ENCODE results near the gene QRFP.

QRFP gene

DNA sequence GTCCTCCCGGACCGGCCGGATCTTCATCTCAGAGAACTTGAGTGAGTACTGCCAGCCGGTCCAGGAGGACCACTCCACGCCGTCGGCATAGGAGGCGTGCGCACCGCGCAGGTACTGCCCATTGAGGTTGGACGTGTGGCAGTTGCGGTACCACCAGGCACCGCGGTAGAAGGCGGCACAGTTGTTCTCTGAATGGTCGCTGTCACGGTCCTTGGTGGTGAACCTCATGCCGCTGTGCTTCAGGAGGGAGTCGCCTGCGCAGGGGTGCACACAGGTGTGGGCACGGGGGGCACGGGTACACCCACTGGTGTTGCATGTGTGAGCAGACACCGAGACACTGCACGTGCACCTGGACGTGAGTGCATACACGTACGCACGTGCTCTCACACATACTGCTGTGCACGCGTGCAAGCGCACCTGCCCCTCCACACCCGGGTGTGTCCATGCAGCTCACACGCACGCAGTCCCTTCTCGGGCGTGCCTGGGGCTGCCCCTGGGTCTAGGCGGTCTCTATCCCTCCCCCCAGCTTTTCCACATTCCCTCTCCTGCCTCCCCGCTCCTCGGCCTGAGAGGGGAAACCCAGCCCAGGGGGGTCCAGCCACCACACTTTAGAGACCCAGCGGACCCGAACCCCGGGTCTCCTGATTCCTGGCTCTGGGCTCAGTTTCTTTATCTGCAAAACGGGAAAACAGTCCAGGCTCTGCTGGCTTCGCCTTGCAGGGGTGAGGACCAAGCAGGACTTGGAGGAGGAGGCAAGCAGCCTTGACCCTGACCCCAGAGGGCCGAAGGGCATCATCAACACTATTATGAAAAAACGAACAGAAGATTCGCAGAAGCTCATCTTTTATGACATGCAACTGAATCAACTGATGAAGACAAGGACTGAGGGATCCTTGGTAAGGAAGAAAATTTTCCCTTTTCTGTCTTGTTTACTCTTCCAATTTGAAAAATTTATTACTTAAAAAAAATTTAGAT lies 7.7 kb upstream of the QRFP start:
- DNase-seq = no peak

DNA sequence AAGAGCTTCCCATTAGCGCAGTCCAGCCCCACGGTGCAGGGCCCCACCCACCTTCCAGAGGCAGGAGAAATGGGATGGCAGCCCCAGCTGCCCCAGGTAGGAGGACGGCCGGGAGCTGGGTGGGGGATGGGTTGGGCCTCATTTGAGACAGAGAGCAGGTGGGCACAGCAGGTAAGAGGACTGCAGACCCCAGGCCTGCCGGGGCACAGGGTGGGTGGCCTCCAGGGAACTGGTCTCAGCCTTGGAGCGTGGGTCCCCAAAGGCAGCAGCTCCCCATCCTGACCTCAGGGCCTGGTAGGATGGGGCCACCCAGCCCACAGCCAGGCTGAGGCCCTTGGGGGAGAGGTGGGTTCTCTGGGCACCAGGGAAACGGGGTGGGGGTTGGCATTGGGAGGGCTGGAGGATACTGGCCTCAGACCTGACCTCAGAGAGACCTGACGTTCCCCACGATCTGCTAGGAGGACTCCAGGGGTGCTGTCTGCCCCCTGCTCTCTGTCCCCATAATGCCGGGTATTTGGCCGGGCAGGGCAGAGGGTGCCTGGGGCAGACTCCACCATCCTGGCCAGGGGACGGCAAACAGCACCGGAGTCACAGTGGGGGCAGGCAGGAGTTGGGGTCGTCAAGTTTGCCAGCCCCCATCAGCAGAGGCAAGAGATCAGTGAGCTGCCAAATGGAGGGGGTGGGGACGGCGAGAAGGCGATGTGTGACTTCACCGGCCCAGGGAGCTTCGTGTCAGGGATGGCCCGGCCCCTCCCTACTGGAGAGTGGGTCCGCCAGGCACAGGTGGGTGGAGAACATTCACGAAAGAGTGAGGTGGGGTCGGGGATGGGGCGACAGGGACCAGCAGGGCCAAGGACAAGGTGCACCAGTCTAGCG lies 6.8 kb upstream of the QRFP start:
- no peak for DNase-seq

DNA sequence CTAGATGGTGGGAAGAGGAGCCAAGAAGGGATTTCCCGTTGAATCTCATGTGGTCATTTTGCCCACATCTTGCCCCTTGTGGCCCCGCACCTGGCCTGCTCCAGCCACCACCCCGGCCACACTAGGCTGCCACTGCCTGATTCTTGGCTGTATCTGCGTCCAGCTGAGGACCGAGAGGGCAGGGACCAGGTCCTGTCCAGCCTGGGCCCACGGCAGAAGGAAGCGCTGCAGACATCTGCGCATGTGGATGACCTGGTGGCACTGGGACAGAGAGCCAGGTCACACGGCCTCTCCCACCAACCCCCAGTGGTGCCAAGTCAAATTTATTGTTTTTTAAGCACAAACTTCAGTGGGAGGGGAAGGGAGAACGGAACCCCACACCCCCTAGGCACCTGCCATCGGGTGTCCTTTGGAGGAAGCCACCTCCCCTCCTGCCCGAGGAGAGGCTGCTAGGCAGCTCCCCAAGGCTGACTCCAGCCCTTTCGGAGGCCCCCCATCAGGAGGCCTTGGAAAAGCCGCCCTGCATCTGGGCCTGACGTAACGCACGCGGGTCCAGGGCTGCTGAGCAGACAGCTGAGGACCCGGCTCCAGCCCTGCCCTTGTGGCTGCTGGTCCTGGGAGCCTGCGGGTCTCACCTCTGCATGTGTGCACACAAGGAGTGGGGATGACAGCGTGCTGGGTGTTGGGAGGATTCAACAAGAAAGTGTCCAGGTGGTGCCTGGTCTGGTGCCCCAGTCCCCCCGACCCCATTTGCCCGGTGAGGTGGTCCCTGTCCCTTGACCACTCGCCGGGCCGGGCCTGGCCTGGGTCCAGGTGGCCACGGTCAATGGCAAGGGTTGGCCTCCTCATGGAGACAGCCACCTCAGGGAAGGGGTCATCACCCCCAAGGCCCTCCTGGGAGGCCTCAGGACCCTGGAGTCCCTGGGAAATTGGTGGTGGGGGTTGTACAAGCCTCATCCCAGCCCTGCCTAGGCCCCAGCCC lies 5.9 kb upstream of the QRFP start:
- DNase-seq = no peak

DNA sequence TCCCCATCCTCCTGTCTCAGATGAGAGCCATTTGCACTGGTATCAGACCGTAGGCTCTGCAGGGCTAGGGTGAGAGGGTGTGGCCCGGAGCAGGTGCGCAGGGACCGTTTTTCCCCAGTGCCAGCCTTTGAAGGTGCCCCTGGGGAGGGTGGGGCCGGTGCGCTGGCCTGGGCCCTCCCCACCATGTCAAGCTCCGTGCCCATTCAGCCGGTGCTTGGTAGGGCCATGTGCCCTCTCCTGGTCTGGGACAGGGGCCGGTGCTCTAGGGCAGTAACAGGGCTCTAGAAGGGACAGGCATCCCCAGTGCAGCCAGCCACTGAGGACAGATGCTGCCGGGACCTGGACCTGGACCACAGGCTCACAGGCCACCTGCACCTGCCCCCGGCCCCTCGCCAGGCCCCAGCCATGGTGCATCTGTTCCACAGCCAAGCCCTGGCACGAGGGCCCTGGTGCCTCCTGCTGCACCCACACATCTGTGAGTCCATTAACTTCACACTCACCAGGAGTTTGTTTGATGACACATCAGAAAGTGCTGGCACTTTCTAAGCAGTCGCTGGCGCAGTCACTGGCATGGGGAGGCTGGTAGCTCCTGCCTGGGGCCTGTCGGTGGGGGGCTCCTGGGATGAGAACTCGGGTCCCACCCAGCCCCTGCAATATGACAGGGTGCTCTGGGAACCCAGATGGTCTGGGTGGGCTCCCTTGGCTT lies 5.0 kb upstream of the QRFP start:
- DNase-seq = no peak

DNA sequence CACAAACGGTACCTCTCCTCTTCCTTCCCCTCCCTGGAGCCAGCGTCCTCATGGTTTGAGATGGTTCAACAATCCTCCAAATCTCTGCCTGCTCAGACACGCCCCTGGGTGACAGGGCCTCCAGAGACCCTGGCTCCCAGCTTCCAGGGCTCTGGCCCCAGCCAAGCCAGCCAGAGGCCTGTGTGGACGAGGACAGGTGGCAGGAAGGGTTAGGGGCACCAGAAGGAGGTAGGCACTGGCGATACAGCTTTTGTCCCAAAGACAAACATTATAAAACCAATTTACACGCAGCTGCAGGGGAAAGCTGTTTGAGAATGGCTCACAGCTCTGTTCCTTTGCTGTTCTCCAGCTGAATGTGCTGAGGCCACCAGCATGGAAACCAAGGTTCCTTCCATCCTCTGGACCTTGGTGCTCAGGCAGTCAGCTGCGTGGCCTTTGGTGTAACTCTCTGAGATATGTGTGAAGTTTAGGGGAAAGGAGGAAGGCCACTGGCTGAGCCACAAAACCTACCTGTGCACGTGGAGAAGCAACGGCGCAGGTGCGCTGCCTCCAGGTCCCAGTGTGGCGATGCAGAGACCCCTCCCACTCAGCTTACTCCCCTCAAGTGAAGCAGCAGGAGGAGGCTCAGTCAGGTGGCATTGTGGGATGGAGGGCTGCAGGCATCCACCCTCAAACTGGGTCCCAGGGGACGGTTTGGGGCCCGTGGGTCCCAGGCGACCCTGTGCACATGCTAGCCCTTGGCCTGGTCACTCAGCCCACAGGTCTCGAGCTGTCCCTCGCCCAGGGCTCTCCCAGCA lies 4.3 kb upstream of the QRFP start:
- no peak for DNase-seq

DNA sequence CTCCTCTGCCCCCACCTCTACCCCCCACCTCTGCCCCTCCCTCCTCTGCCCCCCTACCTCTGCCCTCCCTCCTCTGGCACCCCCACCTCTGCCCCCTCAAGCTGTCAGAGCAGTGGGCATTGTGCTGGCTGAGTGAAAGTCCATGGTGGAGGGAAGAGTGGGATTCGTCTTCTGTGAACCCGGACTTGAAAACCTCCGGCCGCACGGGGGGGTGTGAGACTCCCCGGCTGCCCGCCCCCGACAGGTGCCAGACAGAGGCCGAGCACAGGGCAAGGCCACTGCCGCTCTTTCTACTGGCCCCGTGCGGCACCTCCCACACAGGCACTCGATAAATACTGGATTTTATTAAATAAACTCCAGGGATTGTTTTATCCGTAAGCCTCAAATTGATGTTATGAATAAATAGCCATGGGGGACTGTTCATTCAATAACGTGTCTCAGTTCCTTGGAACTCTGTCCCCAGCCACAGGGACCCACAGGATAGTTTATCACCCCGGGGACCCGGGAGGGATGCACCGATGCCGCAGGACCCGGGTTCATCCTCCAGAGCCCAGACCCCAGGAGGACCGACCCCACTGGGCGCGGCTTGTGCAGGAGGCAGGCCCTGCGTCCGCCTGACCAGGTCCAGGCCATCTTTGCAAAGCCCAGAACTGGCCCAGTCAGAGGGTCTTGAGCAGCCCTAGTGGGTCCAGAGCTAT lies 2.6 kb upstream of the QRFP start:
- DNase-seq = no peak

DNA sequence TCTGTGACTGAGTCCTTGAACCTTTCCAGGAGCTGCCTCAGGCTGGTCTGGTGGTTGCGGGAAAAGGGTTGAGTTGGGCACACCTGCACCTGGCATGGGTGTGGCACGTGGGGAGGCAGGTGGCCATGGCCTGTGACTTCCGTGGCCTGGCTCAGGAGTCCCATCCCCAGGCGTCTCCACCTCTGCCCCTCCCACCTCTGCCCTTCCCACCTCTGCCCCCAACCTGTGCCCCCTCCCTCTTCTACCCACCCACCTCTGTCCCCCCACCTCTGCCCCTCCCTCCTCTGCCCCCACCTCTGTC lies 1.9 kb upstream of the QRFP start:
- DNase-seq = no peak

DNA sequence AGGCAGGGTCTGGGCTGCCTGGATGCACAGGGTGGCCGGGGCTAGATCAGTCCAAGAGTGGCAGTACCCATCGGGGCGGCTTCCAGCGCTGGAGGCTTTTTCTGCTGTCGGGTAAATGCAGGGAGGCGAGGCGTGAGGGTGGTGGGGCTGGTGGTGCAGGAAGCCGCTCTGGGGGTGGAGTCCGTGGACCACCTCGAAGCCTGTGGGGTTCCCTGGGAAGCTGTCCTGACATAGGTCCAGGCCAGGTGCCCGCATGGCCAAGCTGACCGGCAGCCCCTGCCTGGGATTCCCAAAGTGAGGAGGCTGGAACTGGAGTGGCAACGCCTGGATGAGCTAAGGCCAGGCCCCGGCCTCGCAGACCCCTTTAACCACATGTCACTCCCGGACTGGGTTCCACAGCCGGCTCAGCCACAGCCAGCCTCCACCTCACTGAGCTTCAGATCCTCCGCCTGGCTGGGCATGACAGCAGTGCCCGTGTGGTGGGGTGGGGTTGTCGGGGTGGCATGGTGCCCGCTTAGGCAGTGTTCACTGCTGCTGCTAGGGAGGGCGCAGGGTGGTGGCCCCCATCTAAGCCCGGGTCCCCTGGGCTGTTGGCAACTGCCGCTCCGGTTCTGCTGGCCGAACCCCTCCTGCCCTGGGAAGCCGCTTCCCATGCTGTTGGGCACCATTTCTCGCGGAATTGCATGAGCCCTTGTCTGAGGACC lies 1.4 kb upstream of the QRFP start:
- DNase-seq = no peak

DNA sequence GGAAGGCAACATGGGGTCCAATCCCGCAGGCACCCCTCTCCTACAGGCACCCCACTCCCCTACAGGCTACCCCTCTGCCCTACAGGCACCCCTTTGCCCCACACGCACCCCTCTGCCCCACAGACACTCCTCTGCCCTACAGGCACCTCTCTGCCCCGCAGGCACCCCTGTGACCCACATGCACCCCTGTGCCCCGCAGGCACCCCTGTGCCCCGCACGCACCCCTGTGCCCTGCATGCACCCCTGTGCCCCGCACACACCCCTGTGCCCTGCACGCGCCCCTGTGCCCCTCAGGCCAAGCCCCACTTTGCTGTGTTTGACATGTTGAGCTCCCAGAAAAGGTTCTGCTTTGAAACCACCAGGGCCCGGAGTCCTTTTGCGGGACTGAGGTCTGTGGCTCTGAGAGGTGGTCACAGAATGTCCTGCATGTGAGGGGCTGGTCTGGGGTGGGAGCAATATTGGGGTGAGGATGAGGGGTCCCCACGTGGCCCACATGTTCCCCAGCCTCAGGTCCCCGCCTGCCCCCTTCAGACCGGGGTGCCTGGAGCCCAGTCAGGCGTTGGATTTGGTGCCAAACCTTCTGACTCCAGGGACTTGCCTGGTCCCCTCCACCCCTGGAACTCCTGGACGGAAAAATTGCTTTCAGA lies 616 bp upstream of the QRFP start:
- DNase-seq = no peak

DNA sequence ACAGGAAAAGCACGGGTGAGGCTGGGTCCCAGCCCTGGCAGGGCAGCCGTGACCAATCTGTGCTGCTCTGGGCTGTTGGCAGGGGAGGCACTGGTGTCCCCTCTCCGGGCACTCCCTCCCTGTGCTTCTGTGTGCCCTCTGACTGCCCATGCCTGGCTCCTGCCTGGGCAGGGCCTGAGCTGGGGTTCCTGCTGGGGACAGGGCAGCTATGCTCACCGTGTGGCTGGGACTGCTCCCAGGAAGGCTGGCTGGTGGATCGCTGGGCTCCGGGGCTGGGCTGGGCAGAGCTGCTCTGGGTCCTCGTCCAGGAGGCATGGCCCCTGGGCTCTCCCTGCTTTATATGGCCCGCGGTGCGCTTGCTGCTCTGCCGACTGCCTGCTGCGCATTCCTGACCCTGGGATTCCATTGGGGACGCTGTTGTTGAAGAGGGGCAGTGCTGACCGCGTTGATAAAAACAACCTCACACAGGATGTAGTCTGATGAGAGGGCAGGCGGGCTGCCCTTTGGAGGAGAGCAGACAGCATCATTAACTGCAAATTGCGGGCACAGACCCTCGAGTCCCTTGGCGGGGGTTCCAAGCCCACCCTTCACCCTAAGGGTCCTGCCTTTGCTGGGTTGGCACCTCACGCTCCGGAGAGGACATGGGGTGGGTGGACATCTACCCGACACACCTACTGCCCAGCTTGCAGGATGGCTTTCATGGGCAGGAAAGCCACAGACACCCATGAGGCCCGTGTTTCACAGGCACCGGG lies 955 bp downstream of the QRFP start:
- no peak for DNase-seq

DNA sequence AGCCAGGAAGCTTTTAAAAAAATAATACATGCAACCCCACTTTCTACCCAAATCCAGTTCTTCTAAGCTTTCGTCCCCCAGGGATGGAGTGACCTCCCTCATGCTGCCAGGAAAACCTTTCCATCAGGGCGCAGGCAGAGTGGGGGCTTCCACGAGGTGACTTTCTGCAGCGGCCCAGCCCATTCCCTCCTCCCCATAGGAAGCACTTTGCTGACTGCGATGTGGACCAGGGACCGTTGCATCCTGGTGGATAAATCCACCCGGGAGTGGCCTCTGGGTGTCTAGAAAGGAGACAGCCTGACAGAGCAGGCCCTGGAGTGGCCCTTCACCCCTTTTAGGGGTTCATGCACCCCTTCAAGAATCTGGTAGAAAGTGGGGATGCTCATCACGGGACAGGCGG lies 1.6 kb downstream of the QRFP start:
- DNase-seq = no peak

DNA sequence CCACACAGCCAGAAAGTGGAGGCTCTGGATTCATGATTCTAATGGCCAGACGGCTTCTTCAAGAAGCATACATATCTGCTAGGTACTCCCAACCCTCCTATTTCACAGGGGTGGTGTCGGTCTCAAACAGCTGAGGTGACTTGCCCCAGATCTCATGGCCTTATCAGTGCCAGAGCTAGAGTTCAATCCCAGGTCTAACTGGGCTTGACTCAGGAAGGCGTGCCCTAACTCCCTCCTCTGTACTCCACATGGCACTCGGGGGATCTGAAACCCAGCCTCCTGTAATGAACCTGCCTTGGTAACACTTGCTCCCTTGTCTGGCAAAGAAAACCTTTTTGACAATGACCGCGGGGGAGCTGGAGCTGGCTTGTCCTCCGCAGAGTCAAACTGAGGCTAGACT lies 2.1 kb downstream of the QRFP start:
- DNase-seq = no peak

DNA sequence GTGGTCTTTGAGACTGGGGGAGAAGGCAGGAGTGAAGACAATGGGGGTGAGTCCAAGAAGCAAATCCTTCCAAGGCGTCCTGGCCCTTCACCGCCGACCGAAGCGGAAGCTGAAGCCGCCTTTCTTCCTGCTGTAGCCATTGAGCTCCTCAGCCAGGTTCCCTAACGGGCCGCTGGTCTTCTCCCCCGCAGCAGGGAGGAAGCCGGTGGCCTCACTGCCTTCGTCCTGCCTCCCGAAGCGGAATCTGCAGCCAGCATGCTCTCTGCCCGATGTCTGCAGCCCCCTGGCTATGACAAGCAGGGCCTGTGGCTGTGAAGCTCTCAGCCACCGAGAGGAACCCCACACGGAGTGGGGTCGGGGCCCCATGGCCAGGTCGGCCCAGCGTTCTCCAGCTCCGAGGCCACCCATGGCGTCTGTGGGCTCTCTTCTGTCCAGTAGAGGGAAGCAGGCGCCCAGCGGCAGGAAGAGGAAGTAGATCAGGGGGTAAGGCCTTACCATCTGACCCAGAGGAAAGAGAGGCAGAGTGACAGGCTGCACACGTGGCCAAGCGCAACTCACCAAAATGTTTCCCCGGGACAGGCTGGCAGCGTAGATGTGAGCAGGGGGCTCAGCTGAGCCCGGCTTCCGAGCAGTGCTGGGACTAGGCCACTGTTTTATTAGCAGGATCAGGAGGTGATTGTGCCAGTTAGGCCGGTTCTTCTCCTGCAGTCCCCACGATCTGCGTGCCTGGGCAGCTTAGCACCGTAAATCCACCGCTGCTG lies 3.1 kb downstream of the QRFP start:
- DNase-seq = no peak

DNA sequence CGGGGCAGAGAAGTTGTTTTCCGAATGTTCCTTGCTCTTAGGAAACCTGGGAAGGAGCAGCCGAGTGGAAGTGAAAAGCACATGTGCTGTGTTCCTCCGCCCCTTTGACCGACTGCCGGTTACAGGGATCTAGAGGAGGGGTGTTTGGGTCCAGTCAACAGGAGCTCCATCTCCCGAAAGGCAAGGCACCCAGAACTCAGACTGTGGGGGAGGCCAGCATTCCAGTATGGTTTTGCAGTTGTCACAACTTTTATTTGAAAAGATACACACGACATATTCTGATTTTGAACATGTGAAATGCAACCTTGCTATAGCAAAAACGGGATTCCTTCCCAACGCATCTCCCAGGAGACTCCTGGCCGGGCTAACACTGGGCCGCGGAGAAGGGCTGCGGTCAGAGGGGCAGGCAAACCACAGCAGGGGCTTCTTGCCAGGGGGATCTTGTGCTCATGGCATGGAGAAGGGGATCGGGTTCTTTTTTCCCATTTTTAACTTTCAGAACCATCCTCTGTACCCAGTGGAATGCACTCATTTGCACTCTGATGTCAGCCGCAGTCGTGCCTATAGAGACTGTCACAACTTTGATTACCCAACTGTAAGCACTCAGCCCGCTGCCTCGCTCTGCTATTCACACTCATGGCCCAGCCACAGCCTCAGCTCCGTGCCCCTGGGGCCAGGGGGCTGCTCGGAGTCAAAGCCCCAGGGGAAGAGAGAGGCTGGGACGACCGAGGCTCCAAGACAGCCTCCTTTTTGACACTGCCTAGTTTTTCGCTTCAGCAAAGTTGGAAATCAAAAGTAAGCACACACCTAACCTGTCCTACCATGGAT lies 3.9 kb downstream of the QRFP start:
- DNase-seq = no peak

DNA sequence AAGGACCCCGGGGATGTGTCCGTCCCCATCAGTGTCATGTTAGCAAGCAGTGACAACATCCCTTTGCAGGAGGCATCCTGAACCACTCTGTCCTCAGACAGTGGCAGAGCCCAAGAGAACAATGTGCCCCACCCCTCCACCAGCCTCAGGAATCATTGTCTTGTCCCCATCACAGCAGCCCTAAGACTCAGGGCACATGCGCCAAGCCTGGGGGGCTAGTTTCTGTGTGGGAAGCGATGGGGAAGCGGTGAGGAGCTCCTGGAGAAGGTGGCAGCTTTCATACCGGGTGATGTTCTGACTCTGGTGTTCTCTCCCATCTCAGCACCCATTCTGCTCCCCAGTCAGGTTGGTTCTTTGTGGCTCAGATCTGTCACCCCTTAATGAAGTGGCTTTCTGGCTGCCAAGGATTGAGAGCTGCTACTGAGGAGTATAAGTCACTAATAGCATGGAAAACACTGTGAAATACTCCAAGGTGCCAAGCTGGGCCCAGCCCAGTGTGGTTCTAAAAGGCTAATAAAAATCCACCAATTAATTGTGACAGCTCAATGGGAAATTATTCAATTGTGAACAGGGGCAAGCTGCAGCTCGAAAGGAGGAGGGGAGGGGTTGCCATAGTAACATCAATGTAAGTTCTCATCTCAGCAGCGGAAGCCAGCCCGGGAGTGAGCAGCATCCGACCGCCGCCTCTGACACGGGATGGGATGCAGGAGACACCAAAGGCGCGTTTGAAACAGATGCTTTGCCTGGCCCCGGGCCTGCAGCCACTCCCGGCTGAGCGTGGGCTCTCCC lies 4.7 kb downstream of the QRFP start:
- DNase-seq = no peak

Data from NCI-H1092 (cell line).